Effector CD4-positive, alpha-beta T cell (primary cell): Measurements from ENCODE around the gene COL23A1. TPM values are rescaled to one million over a fixed set of nuclear protein-coding genes. Genes with fewer than 3 reads are reported as not detected.

Source experiments
- DNase-seq: peaks from one replicate; pipeline ENCODE4 v3.0.0-alpha.2; 2020
- total RNA-seq: gene quantifications from one replicate; lab custom pipeline; 2026; lab: John Stamatoyannopoulos, UW

COL23A1 gene
- not detected for total RNA-seq

GRCh38 chr5:178590141-178590923, at the start of gene COL23A1:
TSS of gene COL23A1 (minus strand) at chr5:178590393.
- no peak for DNase-seq

GRCh38 chr5:178637356-178638074, 47.3 kb upstream of the COL23A1 start:
- no peak for DNase-seq

- no peak for DNase-seq
These were observed 42.1 kb upstream of the COL23A1 start for GRCh38 chr5:178632285-178632684.

GRCh38 chr5:178630951-178631350, 40.8 kb upstream of the COL23A1 start:
- DNase-seq, result no peak

GRCh38 chr5:178630475-178630930, 40.3 kb upstream of the COL23A1 start:
- no peak for DNase-seq

- no peak for DNase-seq
These were observed 37.0 kb upstream of the COL23A1 start for GRCh38 chr5:178627259-178627598.

- peak; percentile 95 for DNase-seq
These were observed 36.5 kb upstream of the COL23A1 start, which contains the start of gene CLK4 for GRCh38 chr5:178626484-178627258. TSS of gene CLK4 (minus strand) at chr5:178627050. CDS start at chr5:178623416, 3,634 bp downstream.

- DNase-seq, result no peak
These were observed 35.7 kb upstream of the COL23A1 start for GRCh38 chr5:178625679-178626483.

- no peak for DNase-seq
These were observed 34.7 kb upstream of the COL23A1 start for GRCh38 chr5:178624631-178625546.

GRCh38 chr5:178622679-178623247, 32.6 kb upstream of the COL23A1 start:
- no peak for DNase-seq

- DNase-seq, result no peak
These were observed 29.2 kb upstream of the COL23A1 start for GRCh38 chr5:178619390-178619789.

GRCh38 chr5:178612299-178612698, 22.1 kb upstream of the COL23A1 start:
- no peak for DNase-seq

GRCh38 chr5:178606269-178606668, 16.1 kb upstream of the COL23A1 start:
- DNase-seq, result no peak

GRCh38 chr5:178605788-178606187, 15.6 kb upstream of the COL23A1 start:
- no peak for DNase-seq

GRCh38 chr5:178602752-178603151, 12.6 kb upstream of the COL23A1 start:
- DNase-seq, result no peak

GRCh38 chr5:178595750-178596149, 5.6 kb upstream of the COL23A1 start:
- no peak for DNase-seq

- no peak for DNase-seq
These were observed 5.0 kb upstream of the COL23A1 start for GRCh38 chr5:178595150-178595549.

GRCh38 chr5:178590924-178591423, 781 bp upstream of the COL23A1 start:
- no peak for DNase-seq

- DNase-seq, result no peak
These were observed 733 bp downstream of the COL23A1 start for GRCh38 chr5:178589180-178590140.
